Activated CD8-positive, alpha-beta T cell treated with anti-CD3 and anti-CD28 coated beads for 36 hours (primary cell): ENCODE results near the gene KIAA1549. TPM values are rescaled to one million over a fixed set of nuclear protein-coding genes. Genes with fewer than 3 reads are reported as not detected.

Source experiments
- ATAC-seq: fragments of 200-7000 bp; cut with Tn5 transposase; one replicate; pipeline ENCODE4 v1.10.0; 2021; ENCODE audit warnings: mild to moderate bottlenecking, moderate library complexity
- CTCF ChIA-PET: fragments of 350-600 bp; sonication (Branson Sonifier 250); formaldehyde crosslinking; loops from one replicate; lab custom pipeline; 2021; ENCODE audit warnings: antibody characterized with exemption; lab: Charles Lee
- POLR2A ChIA-PET: fragments of 350-600 bp; sonication (Branson Sonifier 250); formaldehyde crosslinking; loops from one replicate; lab custom pipeline; 2021; ENCODE audit warnings: antibody characterized with exemption; lab: Charles Lee
- DNase-seq: peaks from one replicate; pipeline ENCODE4 v3.0.0-alpha.2; 2020
- H3K27ac Mint-ChIP-seq: one replicate; pipeline ENCODE4 v1.8.0; 2021; ENCODE audit warnings: mild to moderate bottlenecking, mixed read lengths
- H3K27me3 Mint-ChIP-seq: one replicate; pipeline ENCODE4 v1.8.0; 2021; ENCODE audit warnings: mixed read lengths
- H3K36me3 Mint-ChIP-seq: one replicate; pipeline ENCODE4 v1.8.0; 2021; ENCODE audit warnings: low read depth, mixed read lengths
- H3K4me1 Mint-ChIP-seq: one replicate; pipeline ENCODE4 v1.8.0; 2021; ENCODE audit warnings: low read depth, mixed read lengths
- H3K4me3 Mint-ChIP-seq: one replicate; pipeline ENCODE4 v1.8.0; 2021; ENCODE audit warnings: mild to moderate bottlenecking, moderate library complexity, mixed read lengths
- H3K9me3 Mint-ChIP-seq: one replicate; pipeline ENCODE4 v1.8.0; 2021; ENCODE audit warnings: mixed read lengths
- CTCF ChIP-seq: fragments of 200-600 bp; IDR thresholded peaks from one replicate; pipeline ENCODE4 v1.8.0; 2022; ENCODE audit warnings: antibody characterized with exemption, mild to moderate bottlenecking
- intact Hi-C: fragments of 100-400 bp; cut with micrococcal nuclease; formaldehyde crosslinking; loops from one replicate; pipeline ENCODE4 v1.10.0; 2022
- total RNA-seq, 2 experiments: library from RNA; stranded (reverse); gene quantifications; one replicate each; pipeline ENCODE4 v1.2.3, GENCODE V29; 2021

KIAA1549 gene
- total RNA-seq, 2 experiments from 2014 or later, result 1.3 to 1.5 TPM

- H3K4me3 Mint-ChIP-seq, result no peak overlapping the region
- H3K36me3 Mint-ChIP-seq, result no peaks in the 10 kb centered on the region
- no peak for TF ChIP-seq CTCF
- CTCF ChIA-PET, result no interaction called here
- DNase-seq, result no peak
- POLR2A ChIA-PET, result no interaction called here
- ATAC-seq, result no peak
- no peaks in the 10 kb centered on the region for H3K27me3 Mint-ChIP-seq
- H3K27ac Mint-ChIP-seq, result no peak overlapping the region
- peaks cover 6% of the 10 kb centered on the region for H3K4me1 Mint-ChIP-seq
- intact Hi-C loops, result no loop called here
- H3K9me3 Mint-ChIP-seq, result no peaks in the 10 kb centered on the region
These were observed 88.4 kb downstream of the KIAA1549 start for GRCh38 chr7:138892812-138893211.

GRCh38 chr7:138892006-138892630, 89.1 kb downstream of the KIAA1549 start:
- POLR2A ChIA-PET, result no interaction called here
- no peak overlapping the region for H3K4me3 Mint-ChIP-seq
- intact Hi-C loops, result no loop called here
- H3K4me1 Mint-ChIP-seq, result peaks cover 1% of the 10 kb centered on the region
- CTCF ChIA-PET, result no interaction called here
- H3K27me3 Mint-ChIP-seq, result no peaks in the 10 kb centered on the region
- no peak for DNase-seq
- no peak for ATAC-seq
- H3K36me3 Mint-ChIP-seq, result no peaks in the 10 kb centered on the region
- H3K9me3 Mint-ChIP-seq, result no peaks in the 10 kb centered on the region
- TF ChIP-seq CTCF, result no peak
- no peak overlapping the region for H3K27ac Mint-ChIP-seq

GRCh38 chr7:138891446-138891810, 89.8 kb downstream of the KIAA1549 start:
- POLR2A ChIA-PET, result interaction anchor here (1.0 kb wide), 1 partner anchor 9 kb away, joined by 3 read pairs; no protein-coding TSS in a partner anchor
- H3K27me3 Mint-ChIP-seq, result no peaks in the 10 kb centered on the region
- TF ChIP-seq CTCF, result no peak
- peaks cover 3% of the 10 kb centered on the region for H3K4me1 Mint-ChIP-seq
- DNase-seq, result no peak
- no peaks in the 10 kb centered on the region for H3K9me3 Mint-ChIP-seq
- no peaks in the 10 kb centered on the region for H3K36me3 Mint-ChIP-seq
- no peak for ATAC-seq
- intact Hi-C loops, result no loop called here
- CTCF ChIA-PET, result interaction anchor here (0.6 to 0.8 kb wide), 2 partner anchors 125 to 466 kb away, joined by 3 to 4 read pairs; no protein-coding TSS in a partner anchor
- no peak overlapping the region for H3K27ac Mint-ChIP-seq
- no peak overlapping the region for H3K4me3 Mint-ChIP-seq

- DNase-seq (no peak), ATAC-seq (no peak)
- H3K27me3 Mint-ChIP-seq, result no peaks in the 10 kb centered on the region
- POLR2A ChIA-PET, result interaction anchor here (1.0 kb wide), 1 partner anchor 8 kb away, joined by 3 read pairs; no protein-coding TSS in a partner anchor
- H3K36me3 Mint-ChIP-seq, result no peaks in the 10 kb centered on the region
- CTCF ChIA-PET, result interaction anchor here (0.6 to 0.8 kb wide), 2 partner anchors 126 to 467 kb away, joined by 3 to 4 read pairs; no protein-coding TSS in a partner anchor
- no peak overlapping the region for H3K4me3 Mint-ChIP-seq
- H3K9me3 Mint-ChIP-seq, result no peaks in the 10 kb centered on the region
- intact Hi-C loops, result no loop called here
- peaks cover 6% of the 10 kb centered on the region for H3K4me1 Mint-ChIP-seq
- no peak overlapping the region for H3K27ac Mint-ChIP-seq
- no peak for TF ChIP-seq CTCF
These were observed 90.4 kb downstream of the KIAA1549 start for GRCh38 chr7:138890499-138891445.
